Neuronal stem cell (in vitro differentiated cells): Measurements from ENCODE around the gene POLDIP3.
"Not testable (repeated sequence)": the region's sequence is repeated elsewhere in the genome, so short reads cannot be mapped to it uniquely, and the experiment has no call there.

Experiments used
- DNase-seq: peaks from one replicate; pipeline ENCODE4 v3.0.0-alpha.2; 2013; ENCODE audit warnings: low spot score
- H2AFZ ChIP-seq: one replicate; pipeline ENCODE4 v1.6.1; 2013; ENCODE audit warnings: mild to moderate bottlenecking, low read length, inconsistent platforms
- H2AK5ac ChIP-seq: 2 replicates; pipeline ENCODE4 v1.6.1; 2013; ENCODE audit warnings: low read depth, mild to moderate bottlenecking, inconsistent platforms, low read length, moderate library complexity, mixed read lengths
- H2BK120ac ChIP-seq: 2 replicates; pipeline ENCODE4 v1.6.1; 2013; ENCODE audit warnings: low read depth, mild to moderate bottlenecking, inconsistent platforms, low read length, moderate library complexity, mixed read lengths
- H2BK12ac ChIP-seq: one replicate; pipeline ENCODE4 v1.6.1; 2013; ENCODE audit warnings: low read length, inconsistent platforms
- H2BK15ac ChIP-seq: 2 replicates; pipeline ENCODE4 v1.6.1; 2013; ENCODE audit warnings: mild to moderate bottlenecking, low read length, inconsistent platforms, mixed read lengths
- H2BK5ac ChIP-seq: one replicate; pipeline ENCODE4 v1.6.1; 2013; ENCODE audit warnings: inconsistent platforms, mild to moderate bottlenecking, low read length, moderate library complexity
- H3K14ac ChIP-seq: one replicate; pipeline ENCODE4 v1.6.1; 2013; ENCODE audit warnings: low read length, inconsistent platforms
- H3K18ac ChIP-seq: 2 replicates; pipeline ENCODE4 v1.6.1; 2013; ENCODE audit warnings: low read length, inconsistent platforms
- H3K23ac ChIP-seq: 2 replicates; pipeline ENCODE4 v1.6.1; 2013; ENCODE audit warnings: low read depth, mild to moderate bottlenecking, mixed read lengths, low read length, inconsistent platforms; ENCODE audit not compliant: poor library complexity
- H3K27ac ChIP-seq: replicated peaks from 3 replicates; pipeline ENCODE4 v1.5.1; 2013; ENCODE audit warnings: low read length, inconsistent platforms
- H3K27me3 ChIP-seq, 3 experiments: 2 replicates each; pipeline ENCODE4 v1.6.1; 2013; ENCODE audit warnings: low read length in 3 of 3, mild to moderate bottlenecking in 2 of 3, inconsistent platforms in 1 of 3, low read depth in 1 of 3, mixed read lengths in 1 of 3, moderate library complexity in 1 of 3; ENCODE audit not compliant: control insufficient read depth in 3 of 3, insufficient read depth in 3 of 3
- H3K36me3 ChIP-seq, 2 donors: replicated peaks in 1 of 2; 2 replicates each; pipeline ENCODE4 v1.6.1; 2013; ENCODE audit warnings: low read length in 2 of 2; ENCODE audit not compliant: control insufficient read depth in 2 of 2, insufficient read depth in 2 of 2
- H3K4ac ChIP-seq: 2 replicates; pipeline ENCODE4 v1.6.1; 2013; ENCODE audit warnings: inconsistent platforms, mild to moderate bottlenecking, low read length, moderate library complexity
- H3K4me1 ChIP-seq, 2 donors: 1 replicate in 1 of 2; 2 replicates in 1 of 2; pipeline ENCODE4 v1.6.1; 2013; ENCODE audit warnings: low read length in 2 of 2, low read depth in 1 of 2; ENCODE audit not compliant: control insufficient read depth in 2 of 2, insufficient read depth in 1 of 2
- H3K4me2 ChIP-seq: one replicate; pipeline ENCODE4 v1.6.1; 2013; ENCODE audit warnings: mild to moderate bottlenecking, low read length, inconsistent platforms; ENCODE audit not compliant: insufficient read depth, poor library complexity, severe bottlenecking
- H3K4me3 ChIP-seq, 2 donors: 2 replicates each; pipeline ENCODE4 v1.5.1; 2013; ENCODE audit warnings: low read length in 2 of 2, mild to moderate bottlenecking in 2 of 2, inconsistent platforms in 1 of 2, moderate library complexity in 1 of 2
- H3K79me1 ChIP-seq: one replicate; pipeline ENCODE4 v1.6.1; 2013; ENCODE audit warnings: low read depth, mild to moderate bottlenecking, inconsistent platforms, low read length, moderate library complexity
- H3K9ac ChIP-seq: one replicate; pipeline ENCODE4 v1.6.1; 2013; ENCODE audit warnings: mild to moderate bottlenecking, low read depth, low read length, inconsistent platforms; ENCODE audit not compliant: poor library complexity
- H3K9me3 ChIP-seq, 2 donors: replicated peaks in 1 of 2; 2 replicates each; pipeline versions ENCODE3 to v1.6.1; 2013; ENCODE audit warnings: low read length in 2 of 2, mild to moderate bottlenecking in 2 of 2, inconsistent platforms in 1 of 2, low read depth in 1 of 2, mixed read lengths in 1 of 2, moderate library complexity in 1 of 2; ENCODE audit not compliant: control insufficient read depth in 2 of 2, insufficient read depth in 1 of 2
- H4K8ac ChIP-seq: one replicate; pipeline ENCODE4 v1.6.1; 2013; ENCODE audit warnings: low read depth, mild to moderate bottlenecking, inconsistent platforms, low read length, moderate library complexity
- H4K91ac ChIP-seq: one replicate; pipeline ENCODE4 v1.6.1; 2013; ENCODE audit warnings: low read length, low read depth, mild to moderate bottlenecking, inconsistent platforms; ENCODE audit not compliant: poor library complexity
- WGBS, 2 donors: extraction: QIAGEN DNeasy Blood & Tissue Kit; methylation state at CpG; one replicate each; pipeline ENCODE4 v1.1.7; 2013; ENCODE audit warnings: missing lambda C conversion rate in 2 of 2, mixed read lengths in 1 of 2; ENCODE audit not compliant: insufficient read length in 2 of 2, insufficient replicate concordance in 1 of 2; ENCODE audit errors: extremely low coverage in 2 of 2; 5-methylcytosine and 5-hydroxymethylcytosine counted together

POLDIP3 gene

DNA sequence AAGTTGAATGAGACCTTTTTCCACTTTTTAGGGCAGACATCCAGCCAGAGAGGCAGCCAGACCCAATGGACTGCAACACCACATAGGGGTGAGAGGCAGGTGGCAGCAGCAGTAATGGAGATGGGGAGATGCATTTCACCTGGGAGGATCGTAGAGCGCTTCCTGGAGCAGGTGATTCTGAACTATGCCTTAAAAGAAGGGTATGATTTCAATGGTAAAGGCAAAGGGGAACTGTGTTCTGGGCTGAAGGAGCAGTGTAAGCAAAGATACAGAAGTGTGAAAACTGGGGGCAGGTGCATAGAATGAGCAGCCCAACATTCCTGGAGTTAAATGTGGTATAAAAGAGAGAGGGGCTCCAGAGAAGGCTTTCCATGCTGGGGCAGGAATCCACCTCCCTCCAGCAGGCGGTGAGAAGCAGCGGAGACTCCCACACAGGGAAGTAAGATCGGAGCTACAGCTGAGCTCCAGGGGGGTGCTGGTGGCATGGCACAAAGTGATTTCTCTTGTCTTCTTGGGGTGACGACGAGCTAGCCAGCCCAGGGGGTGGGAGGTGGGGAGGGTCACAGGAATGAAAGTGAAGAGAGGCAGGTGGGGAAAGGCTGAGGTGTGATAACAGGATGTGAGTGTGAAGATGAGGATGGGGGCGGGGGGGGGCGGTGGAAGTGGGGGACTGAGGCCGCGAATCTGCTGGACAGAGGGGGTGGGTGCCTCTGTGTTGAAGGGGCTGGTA is 65.2 kb downstream of the POLDIP3 start:
- WGBS, 2 donors = no CpG with 5 or more reads among the region's 11 CpGs
- H3K27me3 ChIP-seq = no peaks in the 10 kb centered on the region
- H3K36me3 ChIP-seq = no peaks in the 10 kb centered on the region
- no peak overlapping the region for H4K91ac ChIP-seq
- H3K79me1 ChIP-seq = no peaks in the 10 kb centered on the region
- no peak overlapping the region for H2AFZ ChIP-seq
- H3K4ac ChIP-seq = no peak overlapping the region
- H3K18ac ChIP-seq = no peak overlapping the region
- H4K8ac ChIP-seq = no peak overlapping the region
- no peak for DNase-seq
- no peak overlapping the region for H2BK5ac ChIP-seq
- H2AK5ac ChIP-seq = no peak overlapping the region
- no peak overlapping the region for H3K14ac ChIP-seq
- H2BK12ac ChIP-seq = no peak overlapping the region
- H3K9ac ChIP-seq = no peak overlapping the region
- no peak overlapping the region for H3K4me3 ChIP-seq
- H3K9me3 ChIP-seq = peaks cover 0 to 4% of the 10 kb centered on the region in 2 donors
- no peak overlapping the region for H3K4me2 ChIP-seq
- H3K4me1 ChIP-seq = peaks cover 0 to 11% of the 10 kb centered on the region in 2 donors
- no peak overlapping the region for H2BK15ac ChIP-seq
- H2BK120ac ChIP-seq = no peak overlapping the region
- H3K27ac ChIP-seq = no peak overlapping the region
- H3K23ac ChIP-seq = no peak overlapping the region

DNA sequence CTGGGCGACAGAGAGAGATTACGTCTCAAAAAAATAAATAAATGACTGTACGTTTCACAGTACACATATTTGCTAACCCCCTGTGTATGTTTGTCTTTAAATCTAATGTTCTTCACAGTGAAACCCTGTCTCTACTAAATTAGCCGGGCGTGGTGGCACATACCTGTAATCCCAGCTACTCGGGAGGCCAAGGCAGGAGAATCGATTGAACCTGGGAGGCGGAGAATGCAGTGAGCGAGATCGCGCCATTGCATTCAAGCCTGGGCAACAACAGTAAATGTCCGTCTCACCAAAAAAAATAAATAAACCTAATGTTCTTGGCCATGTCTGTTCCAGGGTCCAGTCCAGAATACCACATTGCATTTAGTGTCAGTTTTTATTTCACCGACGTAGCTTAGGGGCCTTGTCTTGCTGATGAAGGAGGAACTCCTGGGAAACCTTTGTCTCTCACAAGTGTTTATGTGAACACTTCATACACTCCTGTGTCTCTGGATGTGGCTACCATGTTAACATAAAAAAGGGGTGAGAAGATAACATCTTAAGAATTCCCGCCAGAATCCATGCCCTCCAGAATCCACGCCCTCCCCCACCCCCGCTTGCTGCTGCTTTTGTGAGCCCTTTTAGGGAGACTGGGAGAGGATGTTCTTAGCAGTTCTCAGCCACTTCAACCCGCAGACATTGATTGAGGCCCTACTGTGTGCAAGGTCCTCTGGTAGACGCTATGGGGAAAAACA is 65.9 kb downstream of the POLDIP3 start:
- no peak overlapping the region for H2BK12ac ChIP-seq
- no peak overlapping the region for H2BK15ac ChIP-seq
- no peaks in the 10 kb centered on the region for H3K79me1 ChIP-seq
- H2AFZ ChIP-seq = no peak overlapping the region
- peaks cover 0 to 4% of the 10 kb centered on the region in 2 donors for H3K9me3 ChIP-seq
- no peak overlapping the region for H2BK5ac ChIP-seq
- peaks cover 0 to 5% of the 10 kb centered on the region in 2 donors for H3K4me1 ChIP-seq
- H3K27me3 ChIP-seq = no peaks in the 10 kb centered on the region
- no peak overlapping the region for H4K8ac ChIP-seq
- DNase-seq = no peak
- no peak overlapping the region for H3K14ac ChIP-seq
- no peak overlapping the region for H3K9ac ChIP-seq
- no peak overlapping the region for H3K23ac ChIP-seq
- H3K4me3 ChIP-seq = no peak overlapping the region
- no peak overlapping the region for H3K27ac ChIP-seq
- H3K4ac ChIP-seq = no peak overlapping the region
- WGBS, 2 donors = no CpG with 5 or more reads among the region's 19 CpGs
- no peak overlapping the region for H2BK120ac ChIP-seq
- no peak overlapping the region for H3K18ac ChIP-seq
- H4K91ac ChIP-seq = no peak overlapping the region
- H3K4me2 ChIP-seq = no peak overlapping the region
- no peak overlapping the region for H2AK5ac ChIP-seq
- no peaks in the 10 kb centered on the region for H3K36me3 ChIP-seq

DNA sequence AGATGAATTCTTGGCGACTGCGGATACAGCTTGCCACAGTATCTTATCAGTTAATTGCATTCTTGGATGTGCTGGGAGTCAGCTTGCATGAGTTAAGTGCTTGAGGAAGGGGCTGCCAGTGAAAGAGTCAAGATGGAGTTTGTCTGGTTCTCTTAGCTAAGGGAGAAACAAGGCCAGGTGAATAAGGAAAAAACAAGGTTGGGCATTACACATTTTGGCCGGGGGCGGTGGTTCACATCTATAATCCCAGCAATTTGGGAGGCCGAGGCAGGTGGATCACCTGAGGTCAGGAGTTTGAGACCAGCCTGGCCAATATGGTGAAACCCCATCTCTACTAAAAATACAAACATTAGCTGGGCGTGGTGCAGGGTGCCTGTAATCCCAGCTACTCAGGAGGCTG is 66.6 kb downstream of the POLDIP3 start:
- H2BK120ac ChIP-seq, H3K4me1 ChIP-seq, H3K9ac ChIP-seq, H3K4me2 ChIP-seq, H4K8ac ChIP-seq, H3K36me3 ChIP-seq, H3K4ac ChIP-seq, H3K27ac ChIP-seq, H3K23ac ChIP-seq, DNase-seq, H2BK12ac ChIP-seq, H3K18ac ChIP-seq, H3K79me1 ChIP-seq, H2AFZ ChIP-seq, H2AK5ac ChIP-seq, H3K9me3 ChIP-seq, H2BK15ac ChIP-seq, H4K91ac ChIP-seq, H3K27me3 ChIP-seq, H3K14ac ChIP-seq, H3K4me3 ChIP-seq, H2BK5ac ChIP-seq: not testable (repeated sequence)
- WGBS, 2 donors = no CpG with 5 or more reads among the region's 6 CpGs

DNA sequence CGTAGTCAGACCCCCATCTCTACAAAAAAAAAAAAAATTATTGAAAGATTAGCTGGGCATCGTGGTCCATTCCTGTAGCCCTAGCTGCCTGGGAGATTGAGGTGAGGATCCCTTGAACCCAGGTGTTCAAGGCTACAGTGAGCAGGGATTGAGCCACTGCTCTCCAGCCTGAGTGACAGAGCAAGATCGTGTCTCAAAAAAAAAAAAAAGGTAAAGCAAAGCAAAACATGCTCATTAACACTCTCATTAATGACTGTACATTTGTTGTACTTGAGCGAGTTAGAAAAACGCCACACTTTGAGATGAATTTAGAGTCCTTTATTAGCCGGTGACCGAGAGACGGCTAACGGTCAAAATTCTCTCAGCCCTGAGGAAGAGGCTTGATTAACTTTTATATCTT is 67.1 kb downstream of the POLDIP3 start:
- no peaks in the 10 kb centered on the region for H3K27me3 ChIP-seq
- no peak overlapping the region for H3K4me2 ChIP-seq
- no peak overlapping the region for H2BK12ac ChIP-seq
- peaks cover 0 to 5% of the 10 kb centered on the region in 2 donors for H3K4me1 ChIP-seq
- H3K9ac ChIP-seq = no peak overlapping the region
- H3K18ac ChIP-seq = no peak overlapping the region
- H2AK5ac ChIP-seq = no peak overlapping the region
- no peak overlapping the region for H3K4ac ChIP-seq
- H4K8ac ChIP-seq = no peak overlapping the region
- no peak overlapping the region for H2BK120ac ChIP-seq
- H2BK5ac ChIP-seq = no peak overlapping the region
- DNase-seq = no peak
- H2BK15ac ChIP-seq = no peak overlapping the region
- H2AFZ ChIP-seq = no peak overlapping the region
- no CpG with 5 or more reads among the region's 9 CpGs for WGBS, 2 donors
- no peak overlapping the region for H3K27ac ChIP-seq
- H3K14ac ChIP-seq = no peak overlapping the region
- no peak overlapping the region for H3K23ac ChIP-seq
- no peaks in the 10 kb centered on the region for H3K79me1 ChIP-seq
- no peaks in the 10 kb centered on the region for H3K36me3 ChIP-seq
- no peak overlapping the region for H4K91ac ChIP-seq
- peaks cover 0 to 4% of the 10 kb centered on the region in 2 donors for H3K9me3 ChIP-seq
- H3K4me3 ChIP-seq = no peak overlapping the region
